K562 (cell line): ENCODE results near the gene TMEM245. TPM values are rescaled to one million over a fixed set of nuclear protein-coding genes. Genes with fewer than 3 reads are reported as not detected.

Experiments used
- ATAC-seq: fragments of 200-7000 bp; cut with Tn5 transposase; 3 replicates; pipeline ENCODE4 v1.9.1; 2020; ENCODE audit warnings: moderate library complexity
- BruUV-seq: library from RNA; stranded (reverse); fragments of 400-500 nt; replicated peaks from 2 replicates; lab custom pipeline; 2021; lab: Mats Ljungman, UMichigan
- CTCF ChIA-PET: fragments of 300-600 bp; formaldehyde crosslinking; extraction: SDS; loops from one replicate; lab custom pipeline; 2021; ENCODE audit warnings: low intra/inter-chr PET ratio; lab: Yijun Ruan, JAX
- POLR2A ChIA-PET: fragments of 300-600, 350-650 bp; sonication (Branson Sonifier 250); formaldehyde crosslinking; extraction: SDS; loops from one replicate; lab custom pipeline; 2021; ENCODE audit warnings: antibody characterized with exemption, inconsistent platforms; lab: Yijun Ruan, JAX
- DNase-seq, 4 experiments: peaks; one replicate each; pipeline versions ENCODE4 v3.0.0 to v3.0.0-alpha.2; 2011 to 2018; ENCODE audit warnings: low spot score in 3 of 4, mixed read lengths in 3 of 4; ENCODE audit errors: extremely low read depth in 1 of 4
- FAIRE-seq: peaks from 2 replicates; lab custom pipeline; 2011; peaks lifted over from hg19 to GRCh38; lab: Jason Lieb, UNC
- H2AFZ ChIP-seq: 2 replicates; pipeline ENCODE4 v1.6.0; 2011; ENCODE audit warnings: low read depth, low read length, control low read depth, inconsistent platforms
- H3K27ac ChIP-seq: fragments of 200-600 bp; 3 replicates; pipeline ENCODE4 v1.8.0; 2011; ENCODE audit warnings: low read depth, mild to moderate bottlenecking, control low read depth, inconsistent platforms, low read length, moderate library complexity, mixed read lengths; ENCODE audit errors: extremely low read depth
- H3K27me3 ChIP-seq, 2 experiments: fragments of 300-600 bp in 1 of 2; 2 replicates in 1 of 2; 3 replicates in 1 of 2; pipeline versions ENCODE4 v1.6.0 to v1.8.0; 2011; ENCODE audit warnings: inconsistent platforms in 2 of 2, low read length in 2 of 2, mild to moderate bottlenecking in 1 of 2, mixed read lengths in 1 of 2, moderate library complexity in 1 of 2; ENCODE audit not compliant: control insufficient read depth in 2 of 2, insufficient read depth in 2 of 2
- H3K36me3 ChIP-seq: fragments of 300-600 bp; 3 replicates; pipeline ENCODE4 v1.8.0; 2011; ENCODE audit warnings: mild to moderate bottlenecking, low read length, inconsistent platforms; ENCODE audit not compliant: control insufficient read depth, insufficient read depth
- H3K4me1 ChIP-seq, 2 experiments: fragments of 200-600 bp in 1 of 2; replicated peaks in 1 of 2; 2 replicates in 1 of 2; 3 replicates in 1 of 2; pipeline versions ENCODE4 v1.5.1 to v1.8.0; 2011; ENCODE audit warnings: inconsistent platforms in 2 of 2, low read length in 2 of 2, mild to moderate bottlenecking in 1 of 2, mixed read lengths in 1 of 2, moderate library complexity in 1 of 2; ENCODE audit not compliant: control insufficient read depth in 2 of 2, insufficient read depth in 2 of 2
- H3K4me2 ChIP-seq: 2 replicates; pipeline ENCODE4 v1.6.1; 2011; ENCODE audit warnings: low read length, control low read depth, inconsistent platforms, mixed read lengths; ENCODE audit not compliant: insufficient read depth
- H3K4me3 ChIP-seq: fragments of 200-600 bp; sonication (generic), shearing (Covaris generic); 2 replicates; pipeline ENCODE4 v1.5.1; 2016; ENCODE audit warnings: control low read depth, inconsistent platforms
- H3K79me2 ChIP-seq: fragments of 200-600 bp; 3 replicates; pipeline ENCODE4 v1.8.0; 2011; ENCODE audit warnings: low read length, inconsistent platforms; ENCODE audit not compliant: control insufficient read depth, insufficient read depth
- H3K9ac ChIP-seq, 2 experiments: 2 replicates each; pipeline versions ENCODE4 v1.6.0 to v1.6.1; 2011; ENCODE audit warnings: low read depth in 2 of 2, low read length in 2 of 2, control low read depth in 1 of 2, inconsistent platforms in 1 of 2, mild to moderate bottlenecking in 1 of 2, mixed read lengths in 1 of 2; ENCODE audit not compliant: insufficient read depth in 1 of 2
- H3K9me1 ChIP-seq: one replicate; pipeline ENCODE4 v1.6.0; 2011; ENCODE audit warnings: inconsistent platforms, mild to moderate bottlenecking, low read length, moderate library complexity; ENCODE audit not compliant: control insufficient read depth, insufficient read depth
- H3K9me3 ChIP-seq: replicated peaks from 2 replicates; pipeline ENCODE4 v1.5.1; 2011; ENCODE audit warnings: low read depth, low read length, inconsistent platforms; ENCODE audit not compliant: control insufficient read depth, insufficient read depth
- H4K20me1 ChIP-seq: replicated peaks from 2 replicates; pipeline ENCODE4 v1.6.1; 2011; ENCODE audit warnings: low read length, inconsistent platforms, mixed read lengths; ENCODE audit not compliant: control insufficient read depth, insufficient read depth
- BRF1 ChIP-seq: IDR thresholded peaks from 3 replicates; pipeline ENCODE4 v1.6.1; 2011; ENCODE audit warnings: borderline replicate concordance, mild to moderate bottlenecking; ENCODE audit not compliant: insufficient read length; ENCODE audit errors: extremely low read depth
- GABPB1 ChIP-seq: sonication (generic); formaldehyde crosslinking; IDR thresholded peaks from 2 replicates; pipeline ENCODE4 v1.8.0; 2022; ENCODE audit warnings: mild to moderate bottlenecking, missing genetic modification reagents
- HDAC1 ChIP-seq, 2 experiments: fragments of 450-650 bp; IDR thresholded peaks; 2 replicates each; pipeline ENCODE4 v1.6.1; 2016 to 2017; ENCODE audit warnings: inconsistent platforms in 1 of 2, mild to moderate bottlenecking in 1 of 2, moderate library complexity in 1 of 2
- IRF9 ChIP-seq: fragments of 450-650 bp; IDR thresholded peaks from 2 replicates; pipeline ENCODE4 v1.6.1; 2016; ENCODE audit warnings: missing biosample characterization, missing genetic modification characterization
- JUN ChIP-seq, 2 experiments: sonication (generic) in 1 of 2; formaldehyde crosslinking in 1 of 2; IDR thresholded peaks; 2 replicates each; pipeline versions ENCODE4 v1.6.1 to v1.8.0; 2012 to 2022; ENCODE audit warnings: borderline replicate concordance in 2 of 2, mild to moderate bottlenecking in 2 of 2, improper control_type of control experiment in 1 of 2, low read depth in 1 of 2, low read length in 1 of 2, missing genetic modification reagents in 1 of 2
- KAT7 ChIP-seq: sonication (generic); formaldehyde crosslinking; IDR thresholded peaks from 2 replicates; pipeline ENCODE4 v1.8.0; 2022; ENCODE audit warnings: missing genetic modification reagents, mild to moderate bottlenecking, borderline replicate concordance
- KHSRP ChIP-seq: fragments of 450-650 bp; IDR thresholded peaks from 2 replicates; pipeline ENCODE4 v1.6.1; 2017
- MAFG ChIP-seq: fragments of 450-650 bp; conservative IDR thresholded peaks from 2 replicates; pipeline ENCODE4 v1.6.1; 2016; ENCODE audit warnings: missing genetic modification characterization, missing compliant biosample characterization
- MNT ChIP-seq, 2 experiments: fragments of 450-650 bp; conservative IDR thresholded peaks; 2 replicates each; pipeline ENCODE4 v1.6.1; 2017; ENCODE audit warnings: mild to moderate bottlenecking in 2 of 2, moderate library complexity in 2 of 2
- MYBL2 ChIP-seq, 2 experiments: fragments of 450-650 bp in 1 of 2; sonication (generic) in 1 of 2; formaldehyde crosslinking in 1 of 2; IDR thresholded peaks; 2 replicates each; pipeline versions ENCODE4 v1.6.1 to v1.8.1; 2017 to 2022; ENCODE audit warnings: borderline replicate concordance in 1 of 2, inconsistent platforms in 1 of 2, low read depth in 1 of 2, mild to moderate bottlenecking in 1 of 2, missing genetic modification reagents in 1 of 2, moderate library complexity in 1 of 2
- NCOA1 ChIP-seq: fragments of 450-650 bp; IDR thresholded peaks from 2 replicates; pipeline ENCODE4 v1.6.1; 2016; ENCODE audit warnings: low read depth
- RAD21 ChIP-seq, 2 experiments: fragments of 250-450 bp in 1 of 2; fragments of 450-650 bp in 1 of 2; sonication (Bioruptor Pico) in 1 of 2; formaldehyde crosslinking in 1 of 2; IDR thresholded peaks in 1 of 2; conservative IDR thresholded peaks in 1 of 2; 2 replicates each; pipeline versions ENCODE4 v1.4.0 to v1.8.0; 2020 to 2022; ENCODE audit warnings: mild to moderate bottlenecking in 2 of 2, moderate library complexity in 1 of 2
- SNIP1 ChIP-seq: fragments of 450-650 bp; IDR thresholded peaks from 2 replicates; pipeline ENCODE4 v1.7.1; 2017; ENCODE audit warnings: low read depth, mild to moderate bottlenecking
- STAT5A ChIP-seq: IDR thresholded peaks from 2 replicates; pipeline ENCODE4 v1.6.1; 2012; ENCODE audit warnings: low read length, inconsistent platforms, borderline replicate concordance
- WGBS: fragments of 100-300 bp; shearing (Covaris generic); methylation state at CpG from one replicate; pipeline ENCODE4 v1.1.6; 2016; ENCODE audit warnings: low coverage, mixed read lengths; ENCODE audit not compliant: insufficient coverage; ENCODE audit errors: missing lambda C conversion rate; 5-methylcytosine and 5-hydroxymethylcytosine counted together
- in situ Hi-C: fragments of 300-500 bp; cut with MboI; formaldehyde crosslinking; loops from 4 replicates; pipeline ENCODE4 v1.15.0; 2018; ENCODE audit warnings: inconsistent platforms, mixed read lengths
- intact Hi-C: fragments of 100-400 bp; cut with micrococcal nuclease; formaldehyde crosslinking; loops from 2 replicates; pipeline ENCODE4 v1.14.2; 2022
- polyA plus RNA-seq, 8 experiments: library from polyadenylated mRNA; depleted of rRNA in 4 of 8; stranded (reverse) in 5 of 8; unstranded in 3 of 8; fragments of >200 nt; fragmentation: Nextera tagmentation in 2 of 8; fragmentation: Illumina TruSeq in 1 of 8; extraction: Ambion mirVana in 2 of 8; extraction: Trizol in 1 of 8; gene quantifications; 2 replicates each; pipeline versions ENCODE4 v1.2.1 to v1.2.3, GENCODE V29; 2011 to 2014; ENCODE audit warnings: inconsistent platforms in 1 of 8, missing spikeins in 1 of 8
- total RNA-seq, 7 experiments: library from RNA; depleted of rRNA in 6 of 7; stranded (reverse); fragments of >200 nt in 6 of 7; fragmentation: Illumina TruSeq in 2 of 7; extraction: Trizol in 2 of 7; gene quantifications; 2 replicates each; pipeline versions ENCODE4 v1.2.1 to v1.2.3, GENCODE V29; 2011 to 2021; ENCODE audit warnings: low replicate concordance in 1 of 7
- TF ChIP-seq, protein P1 (sequence below): fragments of 450-650 bp; formaldehyde crosslinking; IDR thresholded peaks from 2 replicates; pipeline ENCODE4 v1.4.0; 2020; ENCODE audit warnings: mild to moderate bottlenecking, moderate library complexity

Gene TMEM245
- total and polyA plus RNA-seq, 9 of the 15 experiments (the other 6 are each of a cell fraction or from before 2014, with no cell fraction given), result 8.5 to 43.2 (median 24.3) TPM

GRCh38 chr9:109122726-109123621, 3.2 kb upstream of the TMEM245 start:
- Histone ChIP-seq H3K27me3 (no peaks in the 10 kb centered on the region), H3K9ac (peak overlapping the region; percentile 56 to 74; a peak in 3 of 4 replicates), H3K36me3 (peaks cover 6% of the 10 kb centered on the region; the same call in 1 of the 3 replicates), H3K27ac (peak overlapping the region; percentile 87), H2AFZ (peak overlapping the region; percentile 88), H3K4me2 (peak overlapping the region; percentile 69), H3K9me1 (no peaks in the 10 kb centered on the region), H3K9me3 (no peaks in the 10 kb centered on the region), H3K79me2 (peaks cover 21% of the 10 kb centered on the region), H3K4me1 (peaks cover 30 to 46% of the 10 kb centered on the region in 2 experiments), H4K20me1 (peaks cover 11% of the 10 kb centered on the region; the same call in 1 of the 2 replicates), H3K4me3 (no peak overlapping the region)
- in situ Hi-C loops, result no loop called here
- ChIA-PET CTCF (no interaction called here), POLR2A (interaction anchor here (0.6 to 2.4 kb wide), 7 partner anchors 12 to 1496 kb away, joined by 3 to 7 read pairs (median 3); no protein-coding TSS in a partner anchor)
- 8% methylated on average over 9 of the region's 12 CpGs for WGBS
- DNase-seq, result peak in 2 of 4 experiments; percentile 63 to 86
- peak; percentile 11 for ATAC-seq
- peak; percentile 78 for FAIRE-seq
- no TSS peak for BruUV-seq
- intact Hi-C loops, result no loop called here
- TF ChIP-seq HDAC1 (IDR thresholded peaks at IDR 0.05) (peak in 1 of 2 experiments; percentile 76; a peak in 2 of 4 replicates), STAT5A (peak; percentile 39; the same call in 1 of the 2 replicates), MNT (conservative IDR thresholded peaks at IDR 0.05) (peak; percentile 30 to 48; a peak in 2 of 4 replicates), KHSRP (no peak), SNIP1 (no peak), GABPB1 (no peak), MAFG (tag) (peak; percentile 100), RAD21 (CRISPR knock-in tag; conservative IDR thresholded peaks at IDR 0.05 in 1 of 2, IDR thresholded peaks at IDR 0.05 in 1 of 2) (no peak; a peak in 1 of 4 replicates), KAT7 (CRISPR knock-in tag) (0 out of 2 replicates have a peak, but pooled peaks have one; percentile 50), JUN (IDR thresholded peaks at IDR 0.05; ENCODE audit: borderline replicate concordance, low read depth, low read length) (0 out of 2 replicates have a peak, but pooled peaks have one; percentile 9), JUN (CRISPR knock-in tag; IDR thresholded peaks at IDR 0.05; ENCODE audit: borderline replicate concordance) (no peak), BRF1 (no peak), IRF9 (tag) (peak; percentile 92), MYBL2 (IDR thresholded peaks at IDR 0.05; ENCODE audit: low read depth) (no peak), MYBL2 (CRISPR knock-in tag; IDR thresholded peaks at IDR 0.05; ENCODE audit: borderline replicate concordance) (no peak), NCOA1 (peak; percentile 39; the same call in 1 of the 2 replicates)
- TF ChIP-seq, protein P1, sequence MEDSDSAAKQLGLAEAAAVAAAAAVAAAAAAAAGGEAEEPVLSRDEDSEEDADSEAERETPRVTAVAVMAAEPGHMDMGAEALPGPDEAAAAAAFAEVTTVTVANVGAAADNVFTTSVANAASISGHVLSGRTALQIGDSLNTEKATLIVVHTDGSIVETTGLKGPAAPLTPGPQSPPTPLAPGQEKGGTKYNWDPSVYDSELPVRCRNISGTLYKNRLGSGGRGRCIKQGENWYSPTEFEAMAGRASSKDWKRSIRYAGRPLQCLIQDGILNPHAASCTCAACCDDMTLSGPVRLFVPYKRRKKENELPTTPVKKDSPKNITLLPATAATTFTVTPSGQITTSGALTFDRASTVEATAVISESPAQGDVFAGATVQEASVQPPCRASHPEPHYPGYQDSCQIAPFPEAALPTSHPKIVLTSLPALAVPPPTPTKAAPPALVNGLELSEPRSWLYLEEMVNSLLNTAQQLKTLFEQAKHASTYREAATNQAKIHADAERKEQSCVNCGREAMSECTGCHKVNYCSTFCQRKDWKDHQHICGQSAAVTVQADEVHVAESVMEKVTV (CRISPR knock-in tag), result peak; percentile 14; the same call in 1 of the 2 replicates
